Endothelial cell of hepatic sinusoid (primary cell): ENCODE measurements around the gene PCNX2.

Experiments
- in situ Hi-C: cut with HindIII; loops from 2 replicates; pipeline ENCODE4 v1.10.0; 2017; ENCODE audit warnings: low sequenced_read_pairs

The PCNX2 gene

GRCh38 chr1:233315718-233316301, 20.3 kb upstream of the PCNX2 start:
- in situ Hi-C loops = no loop called here

GRCh38 chr1:233313434-233314155, 18.1 kb upstream of the PCNX2 start:
- in situ Hi-C loops = no loop called here

GRCh38 chr1:233304489-233305102, 9.1 kb upstream of the PCNX2 start:
- in situ Hi-C loops = no loop called here

GRCh38 chr1:233300326-233300725, 4.8 kb upstream of the PCNX2 start:
- in situ Hi-C loops = no loop called here

GRCh38 chr1:233299450-233299849, 3.9 kb upstream of the PCNX2 start:
- in situ Hi-C loops = no loop called here

GRCh38 chr1:233295975-233296322, 424 bp upstream of the PCNX2 start:
- in situ Hi-C loops = no loop called here

GRCh38 chr1:233294913-233295236, 650 bp downstream of the PCNX2 start:
- in situ Hi-C loops = no loop called here

GRCh38 chr1:233293556-233294446, 1.7 kb downstream of the PCNX2 start:
- in situ Hi-C loops = no loop called here

GRCh38 chr1:233290396-233291034, 5.0 kb downstream of the PCNX2 start:
- in situ Hi-C loops = no loop called here

- in situ Hi-C loops = no loop called here
Measured at GRCh38 chr1:233289676-233290075, 5.8 kb downstream of the PCNX2 start.

- in situ Hi-C loops = no loop called here
Measured at GRCh38 chr1:233282582-233282886, 13.0 kb downstream of the PCNX2 start.

GRCh38 chr1:233281711-233282581, 13.6 kb downstream of the PCNX2 start:
- in situ Hi-C loops = no loop called here

- in situ Hi-C loops = no loop called here
Measured at GRCh38 chr1:233279971-233280370, 15.6 kb downstream of the PCNX2 start.

- in situ Hi-C loops = no loop called here
Measured at GRCh38 chr1:233278631-233279030, 16.9 kb downstream of the PCNX2 start.

- in situ Hi-C loops = no loop called here
Measured at GRCh38 chr1:233277637-233278606, 17.6 kb downstream of the PCNX2 start.

- in situ Hi-C loops = no loop called here
Measured at GRCh38 chr1:233269656-233270055, 25.9 kb downstream of the PCNX2 start.

- in situ Hi-C loops = no loop called here
Measured at GRCh38 chr1:233268389-233269022, 27.0 kb downstream of the PCNX2 start.

- in situ Hi-C loops = no loop called here
Measured at GRCh38 chr1:233261695-233262094, 33.8 kb downstream of the PCNX2 start.

GRCh38 chr1:233261206-233261605, 34.3 kb downstream of the PCNX2 start:
- in situ Hi-C loops = no loop called here
